D721Med (cell line): ENCODE data around the gene ZSWIM8.
A peak's percentile ranks its signal among the peaks of the same experiment; 100 is the strongest.

Source experiments
- DNase-seq: peaks from one replicate; pipeline ENCODE4 v3.0.0; 2011; ENCODE audit warnings: low spot score; ENCODE audit not compliant: insufficient read length
- FAIRE-seq: peaks from 2 replicates; lab custom pipeline; 2011; peaks lifted over from hg19 to GRCh38; lab: Jason Lieb, UNC
- CTCF ChIP-seq: IDR thresholded peaks from 2 replicates; pipeline ENCODE4 v1.5.1; 2012; ENCODE audit warnings: mild to moderate bottlenecking, control low read depth; ENCODE audit not compliant: insufficient read depth; ENCODE audit errors: missing control alignments

The ZSWIM8 gene

GRCh38 chr10:73765066-73765465 lies 20.3 kb upstream of the ZSWIM8 start:
- no peak for TF ChIP-seq CTCF
- DNase-seq (no peak), FAIRE-seq (no peak)

- no peak for FAIRE-seq
Measured at GRCh38 chr10:73768881-73769280, 16.5 kb upstream of the ZSWIM8 start.

GRCh38 chr10:73769396-73769795 lies 16.0 kb upstream of the ZSWIM8 start:
- DNase-seq (no peak), FAIRE-seq (no peak)
- TF ChIP-seq CTCF, result no peak

More at GRCh38 chr10:73768881-73769280, 16.5 kb upstream of the ZSWIM8 start:
- TF ChIP-seq CTCF, result no peak
- DNase-seq, result no peak

- no peak for TF ChIP-seq CTCF
- DNase-seq, result peak; percentile 86
- no peak for FAIRE-seq
Measured at GRCh38 chr10:73771722-73772280, 13.6 kb upstream of the ZSWIM8 start.

GRCh38 chr10:73772281-73773151 lies 12.9 kb upstream of the ZSWIM8 start:
- TF ChIP-seq CTCF, result no peak
- no peak for FAIRE-seq

GRCh38 chr10:73773152-73773879 lies 12.1 kb upstream of the ZSWIM8 start:
- no peak for DNase-seq
- FAIRE-seq, result no peak
- TF ChIP-seq CTCF, result no peak

More at GRCh38 chr10:73772281-73773151, 12.9 kb upstream of the ZSWIM8 start:
- peak; percentile 55 for DNase-seq
